Activated gamma-delta T cell treated with Interleukin-2 at 50 U/mL for 16 hours (primary cell): ENCODE data around the gene SLC16A8.
"Not testable (repeated sequence)": the region's sequence is repeated elsewhere in the genome, so short reads cannot be mapped to it uniquely, and the experiment has no call there.

Experiments
- DNase-seq: peaks from one replicate; pipeline ENCODE4 v3.0.0-alpha.2; 2020

Gene SLC16A8, protein sequence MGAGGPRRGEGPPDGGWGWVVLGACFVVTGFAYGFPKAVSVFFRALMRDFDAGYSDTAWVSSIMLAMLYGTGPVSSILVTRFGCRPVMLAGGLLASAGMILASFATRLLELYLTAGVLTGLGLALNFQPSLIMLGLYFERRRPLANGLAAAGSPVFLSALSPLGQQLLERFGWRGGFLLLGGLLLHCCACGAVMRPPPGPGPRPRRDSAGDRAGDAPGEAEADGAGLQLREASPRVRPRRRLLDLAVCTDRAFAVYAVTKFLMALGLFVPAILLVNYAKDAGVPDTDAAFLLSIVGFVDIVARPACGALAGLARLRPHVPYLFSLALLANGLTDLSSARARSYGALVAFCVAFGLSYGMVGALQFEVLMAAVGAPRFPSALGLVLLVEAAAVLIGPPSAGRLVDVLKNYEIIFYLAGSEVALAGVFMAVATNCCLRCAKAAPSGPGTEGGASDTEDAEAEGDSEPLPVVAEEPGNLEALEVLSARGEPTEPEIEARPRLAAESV

DNA sequence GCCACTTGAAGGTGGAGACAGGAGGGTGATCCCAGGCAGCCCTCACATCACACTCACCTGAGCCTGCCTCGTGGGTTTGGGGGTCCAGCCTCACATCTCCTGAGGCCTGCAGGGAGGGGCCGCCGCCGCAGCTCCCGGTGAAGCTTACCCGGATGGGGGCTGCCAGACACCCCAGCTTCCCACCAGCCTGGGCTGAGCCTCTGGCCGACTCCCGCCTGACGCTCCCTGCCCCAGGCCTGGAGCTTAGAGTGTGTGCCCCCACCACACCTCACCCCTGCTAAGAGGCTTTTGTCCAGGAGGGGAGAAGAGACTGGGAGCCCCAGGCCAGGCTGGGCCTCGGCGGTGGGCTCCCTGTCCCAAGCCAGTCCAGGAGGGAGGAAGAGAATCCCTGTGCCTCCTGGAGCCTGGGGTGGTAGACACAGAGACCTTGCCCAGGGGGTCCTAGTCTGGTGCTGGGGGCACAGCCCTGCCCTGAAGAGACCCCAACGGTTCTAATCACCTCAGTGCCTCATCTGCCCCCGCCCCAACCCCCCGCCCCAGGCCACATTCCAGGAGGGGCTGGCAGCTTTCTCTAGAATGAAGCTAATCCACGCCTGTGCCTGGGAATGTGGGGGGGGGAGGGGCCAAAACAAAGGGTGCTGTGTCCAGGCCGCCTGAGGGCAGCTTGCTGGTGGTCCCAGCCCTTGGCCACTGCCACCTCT, at the start of gene SLC16A8:
Gene SLC16A8 (minus strand): TSS at position 254 of the 701 bp plus-strand sequence. CDS start 1,311 bp downstream, outside the sequence.
- DNase-seq: no peak

DNA sequence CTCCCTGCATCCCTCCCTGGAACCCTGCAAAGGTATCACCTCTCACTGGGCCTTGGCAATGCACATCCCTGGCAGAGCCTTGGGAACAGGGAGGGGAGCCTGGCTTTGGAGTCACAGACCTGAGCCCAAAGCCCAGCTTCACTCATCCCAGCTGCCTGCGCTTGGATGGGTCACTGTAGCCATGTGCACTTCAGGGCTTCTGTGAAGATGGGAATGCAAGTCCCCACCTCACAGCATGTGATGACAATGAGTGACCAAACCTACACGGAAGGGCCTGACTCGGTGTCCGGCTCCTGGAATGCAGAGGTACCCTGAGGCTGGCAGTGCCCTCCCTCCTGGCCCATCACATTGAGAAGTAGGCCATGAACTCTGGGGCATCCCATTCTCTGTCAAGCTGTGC, 49.3 kb upstream of the SLC16A8 start:
- no peak for DNase-seq

DNA sequence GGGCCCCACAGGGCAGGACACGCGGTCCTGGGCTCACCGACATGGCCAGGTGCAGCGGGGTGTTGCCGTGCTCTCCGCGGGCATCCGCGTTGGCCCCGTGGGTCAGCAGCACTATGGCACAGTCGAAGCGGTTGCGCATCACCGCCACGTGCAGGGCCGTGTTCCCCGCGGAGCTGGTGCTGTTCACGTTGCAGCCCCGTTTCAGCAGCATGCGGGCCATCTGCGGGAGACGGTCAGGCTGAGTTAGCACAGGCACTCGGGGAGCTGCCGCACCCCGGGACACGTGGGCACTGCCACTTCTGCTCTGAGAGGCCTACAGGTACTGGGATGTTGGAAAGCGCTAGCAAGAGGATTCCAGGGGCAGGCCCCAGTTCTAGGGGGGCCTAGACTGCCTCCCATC, 48.8 kb upstream of the SLC16A8 start:
- no peak for DNase-seq

DNA sequence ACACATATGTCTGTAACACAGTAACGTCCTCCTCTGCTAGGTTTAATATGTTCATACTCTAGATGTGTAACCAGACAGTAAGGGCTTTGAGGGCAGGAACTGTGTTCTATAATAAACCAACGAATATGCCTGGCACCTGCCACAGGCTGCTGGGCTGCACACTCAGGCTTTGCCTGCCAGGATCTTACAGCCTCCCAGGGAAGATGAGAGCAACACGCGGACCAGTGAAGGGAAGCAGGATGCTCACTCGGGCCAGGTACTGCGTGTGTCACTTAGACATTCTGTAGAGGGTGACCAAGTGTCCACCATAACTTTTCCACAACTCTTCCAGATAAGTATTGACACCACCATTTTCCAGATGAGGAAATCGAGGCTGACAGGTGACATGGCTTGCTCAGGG, 48.2 kb upstream of the SLC16A8 start:
- no peak for DNase-seq

DNA sequence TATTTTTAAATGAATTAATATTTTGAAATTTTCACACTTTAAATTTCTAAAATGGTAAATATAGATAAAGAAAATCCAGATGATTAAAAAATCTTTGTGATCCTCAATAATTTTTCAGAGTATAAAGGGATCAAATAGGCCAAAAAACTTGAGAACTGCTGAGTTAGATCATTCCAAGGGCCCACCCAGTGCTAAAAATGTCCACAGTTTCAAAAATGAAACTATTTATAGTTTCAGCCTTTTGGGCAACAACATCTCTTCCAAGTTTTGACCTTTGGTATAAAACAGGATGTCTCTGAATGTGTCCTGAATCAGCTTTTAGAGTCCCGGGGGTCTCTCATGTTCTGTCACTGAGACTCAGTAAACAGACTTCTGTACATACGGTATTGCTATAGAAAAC, 47.4 kb upstream of the SLC16A8 start:
- DNase-seq: no peak

DNA sequence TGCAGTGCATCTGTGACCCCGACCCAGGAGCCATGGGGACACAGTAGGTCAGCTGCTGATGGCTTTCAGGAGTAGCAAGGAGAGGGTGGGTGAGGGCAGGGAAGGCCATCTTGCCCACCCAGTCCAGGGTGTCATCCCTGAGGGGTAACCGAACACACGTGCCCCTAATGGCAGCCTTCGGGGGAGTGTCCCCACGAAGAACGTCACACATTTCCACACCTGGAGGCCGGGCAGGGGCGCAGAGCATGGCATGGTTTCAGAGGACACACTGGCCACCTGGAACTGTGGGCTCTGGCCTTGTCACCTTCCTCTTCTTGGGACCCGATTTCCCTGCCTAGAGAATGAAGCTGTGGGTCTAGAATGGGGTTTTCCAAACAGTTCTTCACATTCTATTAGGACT, 45.9 kb upstream of the SLC16A8 start:
- DNase-seq: no peak

DNA sequence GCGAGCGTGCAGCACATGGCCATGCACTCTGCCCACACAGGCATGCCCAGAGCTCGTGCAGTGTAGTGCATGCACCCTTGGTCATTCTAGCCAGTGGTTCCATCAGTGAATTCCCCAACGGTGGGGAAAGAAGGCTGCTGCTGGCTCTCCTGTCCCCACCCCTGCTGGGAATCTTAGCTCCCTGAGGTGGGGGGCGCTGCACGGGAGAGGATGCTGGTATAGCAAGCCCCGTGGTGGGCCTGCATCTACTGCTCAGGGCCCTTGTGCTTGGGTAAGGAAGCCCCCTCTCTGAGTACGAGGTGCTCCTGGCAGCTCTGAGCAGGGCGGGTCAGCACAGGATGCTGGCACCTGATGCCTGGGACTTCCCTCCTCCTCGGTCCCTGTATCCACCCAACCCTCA, 45.0 kb upstream of the SLC16A8 start:
- no peak for DNase-seq

DNA sequence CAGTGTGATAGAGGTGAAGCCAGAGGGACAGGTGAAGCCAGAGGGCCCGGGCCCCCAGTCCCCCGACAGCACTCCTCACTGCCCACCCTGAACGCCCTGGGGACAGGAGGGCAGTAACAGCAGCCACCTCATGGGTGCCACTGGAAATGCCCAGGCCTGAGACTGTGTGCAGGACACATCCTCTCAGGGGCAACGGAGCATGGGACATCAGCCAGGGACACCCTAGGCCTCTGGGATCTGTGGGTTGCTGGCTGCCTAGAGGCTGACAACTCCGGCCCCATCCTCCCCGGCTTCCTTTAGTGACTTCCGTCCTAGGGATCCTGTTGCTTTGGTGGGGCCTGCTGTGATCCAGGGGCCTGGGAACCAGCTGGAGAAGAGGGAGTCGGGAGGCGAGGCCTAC, 43.9 kb upstream of the SLC16A8 start:
- DNase-seq: no peak

DNA sequence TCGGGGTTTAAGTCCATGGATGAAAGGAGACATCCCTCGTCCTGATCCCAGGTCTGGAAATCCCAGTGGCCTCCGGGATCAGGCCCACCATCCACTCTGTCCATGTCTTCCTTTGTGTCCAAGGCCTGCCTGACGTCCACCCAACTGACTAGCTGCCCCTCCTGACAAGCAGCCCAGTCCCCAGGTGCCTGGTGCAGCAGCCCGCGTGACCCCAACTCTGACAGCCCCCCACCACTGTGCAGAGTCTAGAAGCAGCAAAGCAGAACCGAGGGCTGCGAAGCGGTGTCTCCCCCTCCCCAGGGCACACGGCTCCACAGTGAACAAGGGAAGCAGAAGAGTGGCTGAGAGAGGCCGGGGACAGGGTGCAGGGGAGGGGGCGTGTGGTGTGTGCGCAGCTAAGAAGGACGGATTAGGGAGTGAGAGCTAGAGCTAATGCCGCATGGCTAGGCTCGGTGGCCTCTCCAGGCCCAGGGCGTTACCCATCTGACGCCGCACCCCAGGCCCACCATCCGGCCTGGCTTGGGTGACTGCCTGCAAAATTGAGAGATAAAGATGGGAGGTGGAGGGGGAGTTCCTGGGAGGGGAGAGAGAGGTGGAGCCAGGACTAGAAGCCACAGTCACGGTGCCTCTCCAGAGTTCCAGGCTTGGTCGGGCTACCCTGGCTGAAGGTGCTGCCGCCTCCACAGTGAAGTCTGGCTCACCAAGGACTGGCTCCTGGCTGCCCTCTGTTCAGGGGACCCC, 43.1 kb upstream of the SLC16A8 start:
- DNase-seq: no peak

DNA sequence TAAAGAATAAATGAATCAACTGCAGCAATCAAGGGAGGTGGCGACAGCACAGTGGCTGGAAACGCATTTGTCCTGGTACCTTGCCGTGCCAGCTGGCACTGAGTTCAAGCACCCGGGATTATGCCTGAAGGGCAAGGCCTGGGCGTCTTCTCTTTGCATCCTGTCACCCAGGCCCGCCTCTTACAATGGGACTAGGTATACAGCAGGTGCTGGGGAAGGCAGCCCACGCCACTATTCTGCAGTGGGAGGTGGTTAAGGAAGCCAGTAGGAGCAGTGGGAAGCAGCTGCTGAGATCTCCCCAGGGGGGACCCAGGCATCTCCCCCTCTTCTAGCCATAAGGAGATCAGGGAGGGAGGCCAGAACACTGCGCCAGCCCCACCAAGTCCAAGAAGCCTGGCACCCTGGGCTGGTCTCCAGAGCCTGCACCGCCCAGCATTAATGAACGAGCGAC, 41.8 kb upstream of the SLC16A8 start:
- DNase-seq: no peak

DNA sequence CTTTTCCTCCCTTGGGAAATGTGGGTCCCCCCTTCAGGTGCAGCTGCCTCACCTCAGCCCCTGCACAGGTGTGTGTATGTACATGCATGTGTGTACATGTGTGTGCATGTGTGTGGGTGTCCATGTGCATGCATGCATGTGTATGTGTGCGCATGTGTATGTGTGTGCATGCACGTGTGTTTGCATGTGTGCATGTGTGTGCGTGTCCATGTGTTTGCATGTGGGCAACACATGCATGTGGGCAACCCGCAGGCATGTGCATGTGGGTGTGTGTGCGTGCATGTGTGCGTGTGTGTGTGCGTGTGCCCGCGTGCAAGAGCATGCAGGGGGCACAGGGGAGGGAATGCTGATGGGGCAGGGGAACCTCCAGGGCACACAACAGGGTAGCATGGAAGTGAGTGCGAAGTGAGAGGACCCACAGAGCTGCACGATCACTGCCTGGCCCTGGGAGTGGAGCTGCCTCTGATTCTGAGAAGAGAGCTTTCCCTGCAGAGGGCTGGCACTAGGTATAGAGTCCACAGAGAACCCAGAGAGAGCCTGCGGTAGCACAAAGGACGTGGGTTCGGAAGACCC, 41.1 kb upstream of the SLC16A8 start:
- DNase-seq: no peak

DNA sequence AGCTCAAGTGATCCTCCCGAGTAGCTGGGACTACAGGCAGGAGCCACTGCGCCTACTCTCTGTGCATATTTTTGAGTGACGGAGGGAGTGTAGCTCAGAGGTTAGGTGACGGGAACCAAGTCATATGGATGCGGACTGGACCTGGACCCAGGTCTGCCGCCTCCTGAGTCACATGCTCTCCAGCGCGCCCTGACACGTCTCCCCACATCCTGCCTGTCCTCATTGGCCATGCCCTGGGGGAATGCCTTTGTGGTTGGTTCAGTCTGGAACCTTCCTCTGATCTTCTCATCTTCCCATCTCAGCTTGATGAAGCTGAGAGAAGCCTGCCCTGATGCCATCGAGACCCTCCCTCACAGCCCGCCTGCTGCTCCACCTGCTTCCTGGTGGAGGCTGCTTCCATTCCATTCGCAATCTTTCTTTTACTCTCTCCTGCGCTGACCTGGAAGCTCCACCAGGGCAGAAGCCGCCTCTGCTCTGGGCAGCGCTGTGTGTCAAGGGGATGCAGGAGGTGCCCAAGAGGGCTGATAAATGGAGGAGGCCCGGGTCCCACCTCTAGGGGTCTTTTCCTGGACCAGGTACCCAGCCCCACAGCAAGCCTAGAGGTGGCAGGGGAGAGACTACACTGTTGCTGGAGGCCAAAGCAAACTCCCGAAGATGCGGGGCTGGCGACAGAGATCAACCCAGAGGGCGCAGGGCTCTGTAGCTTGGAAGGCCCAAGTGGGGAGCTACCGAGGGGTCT, 40.4 kb upstream of the SLC16A8 start:
- DNase-seq: no peak

DNA sequence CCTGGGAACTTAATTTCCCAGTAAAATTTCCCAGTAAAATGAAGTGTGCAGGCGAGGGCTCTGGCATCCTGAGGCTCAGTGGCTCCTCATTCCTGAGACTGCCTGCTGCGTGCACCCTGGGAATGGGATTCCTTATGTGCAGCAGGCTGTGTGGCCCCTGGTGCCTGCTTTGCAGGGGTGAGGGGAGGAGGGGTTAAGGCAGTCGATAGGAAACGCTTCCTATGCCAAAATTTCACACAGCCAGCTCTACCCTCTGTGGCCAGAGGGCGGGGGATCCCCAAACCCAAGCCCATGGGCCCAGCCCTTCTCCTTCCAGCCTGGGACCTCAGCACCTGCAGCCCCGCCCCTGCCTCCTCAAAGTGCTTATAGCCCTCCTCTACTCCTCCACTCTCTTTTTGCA, 38.6 kb upstream of the SLC16A8 start:
- no peak for DNase-seq

DNA sequence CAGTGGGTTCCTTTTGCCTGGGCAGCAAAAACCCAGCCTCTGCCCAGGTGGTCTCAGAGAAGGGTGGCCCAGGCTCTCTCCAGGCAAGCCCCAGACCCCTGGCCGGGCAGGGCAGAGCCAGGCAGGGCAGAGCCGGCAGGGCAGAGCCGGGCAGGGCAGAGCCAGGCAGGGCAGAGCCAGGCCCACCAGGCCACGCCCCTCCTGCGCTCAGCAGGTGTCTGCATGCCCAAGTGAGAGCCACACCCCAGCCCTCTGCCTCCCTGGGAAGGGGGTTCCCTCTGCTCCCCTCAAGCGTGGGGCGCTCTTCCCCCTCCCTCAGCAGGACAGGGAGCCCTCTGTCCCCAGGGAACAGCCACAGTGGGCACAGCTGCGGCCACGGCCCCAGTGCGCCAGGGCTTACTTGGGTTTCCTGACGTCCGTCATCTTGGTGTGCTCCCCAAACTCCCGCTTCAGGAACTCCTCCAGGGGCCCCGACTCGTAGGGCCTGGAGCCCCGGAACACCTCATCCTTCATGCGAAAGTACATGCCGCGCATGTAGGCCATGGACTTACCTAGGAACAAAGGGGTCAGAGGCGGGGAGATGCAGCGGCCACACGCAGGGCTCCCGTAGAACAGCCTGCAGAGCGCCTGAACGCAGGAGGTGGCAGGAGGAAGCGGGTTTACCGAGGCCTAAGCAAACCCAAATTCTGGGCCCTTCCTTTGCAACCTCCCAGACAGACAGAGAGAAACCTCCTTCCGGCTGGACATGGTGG, 36.6 kb upstream of the SLC16A8 start:
- no peak for DNase-seq

DNA sequence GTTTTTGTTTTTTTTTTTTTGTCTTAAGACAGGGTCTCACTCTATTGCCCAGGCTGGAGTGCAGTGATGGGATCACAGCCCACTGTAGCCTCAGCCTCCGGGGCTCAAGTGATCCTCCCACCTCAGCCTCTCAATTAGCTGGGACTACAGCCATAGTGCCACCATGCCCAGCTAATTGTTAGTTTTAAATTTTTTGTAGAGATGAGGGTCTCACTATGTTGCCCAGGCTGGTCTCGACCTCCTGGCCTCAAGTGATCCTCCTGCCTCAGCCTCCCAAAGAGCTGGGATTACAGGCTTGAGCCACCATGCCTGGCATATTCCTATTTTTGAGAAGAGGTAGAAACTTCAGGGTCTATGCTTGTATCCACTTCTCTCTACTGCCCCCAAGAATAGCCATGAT, 34.8 kb upstream of the SLC16A8 start:
- DNase-seq: not testable (repeated sequence)

DNA sequence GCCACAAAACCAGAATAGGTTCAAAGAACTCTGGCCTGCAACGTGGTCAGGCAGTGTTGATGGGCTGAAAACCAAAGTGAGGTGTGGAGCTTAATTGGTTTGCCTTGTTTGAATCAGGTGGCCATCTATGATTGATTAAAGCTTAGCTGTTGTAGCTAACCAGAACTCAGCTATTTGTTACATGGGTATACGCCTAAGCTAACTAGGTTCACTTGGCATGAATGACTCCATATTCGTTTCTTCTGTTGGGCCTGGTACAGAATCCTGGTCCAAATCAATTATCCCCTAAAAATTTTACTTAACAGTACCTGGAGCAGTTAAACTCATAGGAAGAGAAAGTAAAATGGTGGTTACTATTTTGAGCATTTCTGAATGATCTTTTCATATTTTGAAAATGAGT, 34.2 kb upstream of the SLC16A8 start:
- no peak for DNase-seq

DNA sequence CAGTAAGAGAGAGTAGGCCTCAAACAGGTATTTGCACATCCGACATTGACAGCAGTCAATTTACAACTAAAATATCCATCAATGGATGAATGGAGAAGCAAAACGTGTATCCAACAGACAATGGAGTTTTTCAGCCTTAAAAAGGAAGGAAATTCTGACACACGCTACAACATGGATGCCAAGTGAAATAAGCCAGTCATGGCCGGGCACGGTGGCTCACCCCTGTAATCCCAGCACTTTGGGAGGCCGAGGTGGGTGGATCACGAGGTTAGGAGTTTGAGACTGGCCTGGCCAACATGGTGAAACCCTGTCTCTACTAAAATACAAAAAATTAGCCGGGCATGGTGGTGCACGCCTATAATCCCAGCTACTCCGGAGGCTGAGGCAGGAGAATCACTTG, 33.6 kb upstream of the SLC16A8 start:
- DNase-seq: not testable (repeated sequence)

DNA sequence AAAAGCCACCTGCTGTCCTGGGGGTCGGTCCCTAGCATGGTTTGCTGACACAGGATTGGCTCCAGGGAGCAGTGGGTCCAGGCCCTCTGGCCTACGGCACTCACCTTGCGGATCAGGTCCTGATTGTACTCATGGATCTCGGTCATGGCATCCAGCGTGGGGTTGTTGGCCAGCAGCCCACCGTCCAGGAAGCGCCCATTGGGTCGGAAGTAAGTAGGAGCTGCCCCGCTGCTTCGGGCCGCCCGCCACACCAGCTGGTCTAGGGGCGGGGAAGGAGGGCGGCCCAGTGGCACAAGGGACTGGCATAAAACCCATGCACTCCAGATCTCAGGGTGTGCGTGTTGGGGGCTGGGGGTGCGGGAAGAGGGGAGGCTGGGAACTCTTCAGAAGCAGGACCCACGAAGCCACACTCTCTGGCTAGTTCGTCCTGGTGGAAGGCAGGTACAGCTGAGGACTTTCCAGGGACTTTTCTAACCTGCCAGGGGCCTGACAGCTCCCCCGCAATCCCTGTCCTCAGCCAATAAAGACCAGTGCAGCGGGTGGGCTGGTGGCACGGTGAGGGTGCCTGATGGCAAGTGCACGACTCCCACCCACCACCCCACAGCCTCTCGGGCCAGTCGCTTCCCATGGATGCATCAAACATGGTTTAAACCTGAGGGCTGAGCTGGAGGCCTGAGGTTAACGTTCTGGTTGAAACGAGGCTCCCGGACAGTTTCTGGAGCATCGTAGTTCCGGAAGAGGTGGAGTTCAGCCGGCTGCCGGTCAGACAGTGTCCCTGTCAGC, 31.6 kb upstream of the SLC16A8 start:
- DNase-seq: no peak

DNA sequence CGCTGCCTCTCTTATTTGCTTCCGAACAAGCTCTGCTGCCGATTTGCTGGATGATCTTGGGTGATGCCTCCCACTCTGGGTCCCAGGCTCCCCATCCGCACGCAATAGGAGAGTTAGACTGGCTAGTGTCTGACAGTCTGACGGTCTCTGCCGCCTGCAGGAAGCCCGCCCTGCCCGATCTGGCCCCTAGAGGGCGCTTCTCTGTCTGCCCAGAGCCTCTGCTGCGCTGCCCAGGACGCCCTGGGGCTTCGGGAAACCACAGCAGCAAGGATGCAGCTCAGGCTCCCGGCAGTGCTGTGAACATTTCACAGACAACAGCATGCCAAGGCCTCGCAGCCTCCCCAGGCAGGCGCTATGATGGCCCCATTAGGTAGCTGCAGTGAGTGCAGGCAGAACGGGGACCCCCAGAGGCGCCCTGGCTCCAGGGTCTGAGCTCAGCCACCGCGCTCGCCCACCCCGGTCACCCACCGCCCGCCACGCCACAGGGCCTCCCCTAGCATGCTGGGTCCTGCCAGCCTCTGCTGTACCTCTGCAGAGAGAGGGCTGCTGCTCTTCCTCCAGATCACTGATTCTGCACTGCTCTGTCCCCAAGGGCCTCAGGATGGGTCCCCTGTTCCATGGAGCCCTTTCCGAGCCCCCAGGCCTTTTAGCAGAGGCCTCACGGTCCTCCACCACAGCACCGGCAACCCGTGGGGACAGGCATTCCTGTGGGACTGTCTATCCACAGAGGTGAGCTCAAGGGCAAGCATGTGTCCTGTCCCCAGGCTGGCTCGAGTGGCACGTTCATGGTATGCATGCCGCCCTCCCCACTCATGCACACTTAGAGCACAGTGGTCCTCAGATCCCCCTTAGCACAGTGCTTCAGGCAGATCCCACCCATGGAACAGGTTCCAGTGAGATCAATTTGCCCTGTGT, 30.8 kb upstream of the SLC16A8 start:
- peak; percentile 77 for DNase-seq

DNA sequence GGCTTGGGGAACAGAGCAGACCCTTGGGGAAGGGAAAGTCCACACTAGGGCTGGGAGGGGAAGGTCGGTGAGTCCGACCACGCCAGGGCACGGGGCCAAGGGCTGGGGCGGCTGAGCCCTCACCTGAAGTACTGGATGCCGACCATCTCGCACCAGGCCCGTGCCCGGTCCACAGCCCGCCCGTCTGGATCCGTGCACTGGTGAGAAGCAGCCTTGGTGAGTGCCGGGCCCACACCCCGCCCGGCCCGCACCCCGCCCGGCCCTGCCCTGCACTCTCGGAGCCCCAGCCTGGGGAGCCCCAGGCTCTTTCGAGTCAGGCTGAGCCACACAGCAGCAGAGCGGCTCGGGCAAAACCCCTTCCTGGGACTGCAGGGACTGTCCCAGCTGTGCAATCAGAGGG, 28.4 kb upstream of the SLC16A8 start:
- no peak for DNase-seq
